WI38 (cell line): Measurements from ENCODE around the gene GULP1.
A peak's percentile ranks its signal among the peaks of the same experiment; 100 is the strongest.
"Not testable (repeated sequence)": the region's sequence is repeated elsewhere in the genome, so short reads cannot be mapped to it uniquely, and the experiment has no call there.

Experiments used
- H3K4me3 ChIP-seq: 2 replicates; pipeline ENCODE4 v1.5.1; 2011; ENCODE audit warnings: low read depth, mild to moderate bottlenecking, control low read depth, low read length
- CTCF ChIP-seq: IDR thresholded peaks from 2 replicates; pipeline ENCODE4 v1.5.1; 2012; ENCODE audit warnings: low read depth, mild to moderate bottlenecking, control low read depth, low read length

GULP1 gene

GRCh38 chr2:188292348-188293239 lies 920 bp downstream of the GULP1 start:
- TF ChIP-seq CTCF = no peak
- H3K4me3 ChIP-seq = peak overlapping the region; percentile 94

GRCh38 chr2:188293601-188294351 lies 2.1 kb downstream of the GULP1 start:
- TF ChIP-seq CTCF = no peak
- H3K4me3 ChIP-seq = peak overlapping the region; percentile 94

GRCh38 chr2:188294352-188294926 lies 2.8 kb downstream of the GULP1 start:
- H3K4me3 ChIP-seq = peak overlapping the region; percentile 94
- TF ChIP-seq CTCF = no peak

- TF ChIP-seq CTCF = no peak
- no peak overlapping the region; the same call in 1 of the 2 replicates for H3K4me3 ChIP-seq
These were observed 3.5 kb downstream of the GULP1 start for GRCh38 chr2:188295067-188295685.

- TF ChIP-seq CTCF = no peak
- H3K4me3 ChIP-seq = no peak overlapping the region
These were observed 6.3 kb downstream of the GULP1 start for GRCh38 chr2:188297978-188298377.

GRCh38 chr2:188298937-188299371 lies 7.3 kb downstream of the GULP1 start:
- not testable (repeated sequence) for H3K4me3 ChIP-seq

- TF ChIP-seq CTCF = no peak
- no peak overlapping the region for H3K4me3 ChIP-seq
These were observed 11.8 kb downstream of the GULP1 start for GRCh38 chr2:188303363-188304031.
